GM12878 (cell line): ENCODE data around the gene MGARP. TPM values are rescaled to one million over a fixed set of nuclear protein-coding genes. Genes with fewer than 3 reads are reported as not detected.
A peak's percentile ranks its signal among the peaks of the same experiment; 100 is the strongest.

ENCODE experiments used
- ATAC-seq: fragments of 200-7000 bp; cut with Tn5 transposase; 3 replicates; pipeline ENCODE4 v1.9.1; 2020; ENCODE audit warnings: mild to moderate bottlenecking, moderate library complexity
- BruUV-seq: library from RNA; stranded (reverse); fragments of 400-500 nt; replicated peaks from 2 replicates; lab custom pipeline; 2021; lab: Mats Ljungman, UMichigan
- CTCF ChIA-PET: fragments of 300-600 bp; sonication (Branson Sonifier 250); formaldehyde crosslinking; extraction: SDS; loops from one replicate; lab custom pipeline; 2021; ENCODE audit warnings: inconsistent platforms; lab: Yijun Ruan, JAX
- POLR2A ChIA-PET: fragments of 350-600 bp; formaldehyde crosslinking; extraction: SDS; loops from one replicate; lab custom pipeline; 2021; ENCODE audit warnings: inconsistent platforms; lab: Charles Lee
- RAD21 ChIA-PET: fragments of 300-600 bp; sonication (Branson Sonifier 250); formaldehyde crosslinking; loops from one replicate; lab custom pipeline; 2023; ENCODE audit warnings: antibody characterized with exemption; ENCODE audit not compliant: unreplicated experiment; lab: Charles Lee
- SMC1A ChIA-PET: fragments of 300-600 bp; sonication (Branson Sonifier 250); formaldehyde crosslinking; loops from one replicate; lab custom pipeline; 2023; ENCODE audit not compliant: unreplicated experiment, uncharacterized antibody; lab: Charles Lee
- DNase-seq: peaks from one replicate; pipeline ENCODE4 v3.0.0-alpha.2; 2011; ENCODE audit warnings: low read depth, low spot score
- FAIRE-seq: peaks from 3 replicates; lab custom pipeline; 2011; peaks lifted over from hg19 to GRCh38; lab: Jason Lieb, UNC
- H2AFZ ChIP-seq: 2 replicates; pipeline ENCODE4 v1.6.0; 2011; ENCODE audit warnings: low read depth, low read length, control low read depth; ENCODE audit not compliant: control insufficient read depth
- H3K27ac ChIP-seq: 2 replicates; pipeline ENCODE4 v1.5.1; 2011; ENCODE audit warnings: control low read depth; ENCODE audit not compliant: control insufficient read depth, insufficient read depth
- H3K27me3 ChIP-seq, 2 experiments: replicated peaks in 1 of 2; 2 replicates each; pipeline versions ENCODE4 v1.6.0 to v1.6.1; 2011; ENCODE audit warnings: low read length in 1 of 2; ENCODE audit not compliant: control insufficient read depth in 2 of 2, insufficient read depth in 2 of 2
- H3K36me3 ChIP-seq, 2 experiments: 2 replicates each; pipeline ENCODE4 v1.5.1; 2011; ENCODE audit warnings: low read length in 1 of 2; ENCODE audit not compliant: control insufficient read depth in 2 of 2, insufficient read depth in 2 of 2
- H3K4me1 ChIP-seq: 2 replicates; pipeline ENCODE4 v1.6.1; 2011; ENCODE audit warnings: mild to moderate bottlenecking, low read length, moderate library complexity, mixed read lengths; ENCODE audit not compliant: control insufficient read depth, insufficient read depth
- H3K4me2 ChIP-seq: 2 replicates; pipeline ENCODE4 v1.6.0; 2011; ENCODE audit warnings: control low read depth; ENCODE audit not compliant: control insufficient read depth, insufficient read depth
- H3K4me3 ChIP-seq: fragments of 200-600 bp; sonication (generic); 2 replicates; pipeline ENCODE4 v1.5.1; 2016
- H3K79me2 ChIP-seq: 2 replicates; pipeline ENCODE4 v1.6.0; 2011; ENCODE audit warnings: low read length; ENCODE audit not compliant: control insufficient read depth, insufficient read depth
- H3K9ac ChIP-seq: 2 replicates; pipeline ENCODE4 v1.8.0; 2011; ENCODE audit warnings: low read length, control low read depth, mixed read lengths; ENCODE audit not compliant: control insufficient read depth, insufficient read depth
- H3K9me3 ChIP-seq: replicated peaks from 3 replicates; pipeline ENCODE4 v1.5.1; 2011; ENCODE audit warnings: mild to moderate bottlenecking, low read length; ENCODE audit not compliant: control insufficient read depth, insufficient read depth
- H4K20me1 ChIP-seq: 2 replicates; pipeline ENCODE4 v1.6.0; 2011; ENCODE audit not compliant: control insufficient read depth, insufficient read depth
- RAD21 ChIP-seq: IDR thresholded peaks from 2 replicates; pipeline ENCODE4 v1.6.1; 2011; ENCODE audit warnings: mild to moderate bottlenecking, low read depth, low read length, moderate library complexity; ENCODE audit not compliant: insufficient read depth
- RBBP5 ChIP-seq: fragments of 200-600 bp; sonication (generic); conservative IDR thresholded peaks from 2 replicates; pipeline ENCODE4 v1.6.1; 2016
- SMC3 ChIP-seq: IDR thresholded peaks from 2 replicates; pipeline ENCODE4 v1.6.1; 2011; ENCODE audit warnings: low read length, improper control_type of control experiment, borderline replicate concordance
- WGBS: methylation state at CpG from one replicate; pipeline ENCODE4 v1.1.6; 2016; ENCODE audit warnings: low lambda C conversion rate; ENCODE audit not compliant: insufficient replicate concordance, insufficient coverage; ENCODE audit errors: missing lambda C conversion rate; 5-methylcytosine and 5-hydroxymethylcytosine counted together
- in situ Hi-C: fragments of 300-500 bp; cut with MboI; formaldehyde crosslinking; loops from 9 replicates; pipeline ENCODE4 v1.14.3; 2018; ENCODE audit warnings: mixed read lengths
- intact Hi-C: fragments of 100-400 bp; cut with micrococcal nuclease; formaldehyde crosslinking; loops from one replicate; pipeline ENCODE4 v1.14.2; 2022; ENCODE audit not compliant: unreplicated experiment
- polyA plus RNA-seq, 11 experiments: library from polyadenylated mRNA; depleted of rRNA in 4 of 11; unstranded in 6 of 11; stranded (reverse) in 5 of 11; fragments of >200 nt; fragmentation: Nextera tagmentation in 4 of 11; fragmentation: Illumina TruSeq in 1 of 11; extraction: Ambion mirVana in 4 of 11; extraction: Trizol in 1 of 11; gene quantifications; 1 replicate in 1 of 11; 2 replicates in 10 of 11; pipeline versions ENCODE4 v1.2.1 to v1.2.3, GENCODE V29; 2011 to 2016; ENCODE audit warnings: inconsistent platforms in 2 of 11, missing spikeins in 2 of 11, low read depth in 1 of 11
- total RNA-seq, 4 experiments: library from RNA; depleted of rRNA in 3 of 4; stranded (reverse); fragments of >200 nt in 3 of 4; fragmentation: Illumina TruSeq in 1 of 4; extraction: Trizol in 1 of 4; gene quantifications; 2 replicates each; pipeline versions ENCODE4 v1.2.1 to v1.2.3, GENCODE V29; 2013 to 2021
- TF ChIP-seq, protein P1 (sequence below): fragments of 450-650 bp; IDR thresholded peaks from 2 replicates; pipeline ENCODE4 v1.6.1; 2017; ENCODE audit warnings: antibody characterized with exemption, mild to moderate bottlenecking, moderate library complexity
- TF ChIP-seq, protein P2 (sequence below), 3 experiments: IDR thresholded peaks in 2 of 3; conservative IDR thresholded peaks in 1 of 3; 2 replicates each; pipeline ENCODE4 v1.5.1; 2011; ENCODE audit warnings: low read depth in 3 of 3, low read length in 3 of 3, mild to moderate bottlenecking in 3 of 3, control low read depth in 2 of 3, moderate library complexity in 2 of 3, inconsistent platforms in 1 of 3, mixed read lengths in 1 of 3; ENCODE audit not compliant: control insufficient read depth in 2 of 3, insufficient read depth in 1 of 3; ENCODE audit errors: extremely low read depth in 1 of 3
- TF ChIP-seq, protein P3 (sequence below): fragments of 450-650 bp; formaldehyde crosslinking; IDR thresholded peaks from 2 replicates; pipeline ENCODE4 v1.5.0; 2022; ENCODE audit warnings: mild to moderate bottlenecking, missing genetic modification characterization
- TF ChIP-seq, protein P4 (sequence below): fragments of 450-650 bp; IDR thresholded peaks from 2 replicates; pipeline ENCODE4 v1.6.1; 2017; ENCODE audit warnings: mild to moderate bottlenecking, moderate library complexity

Gene MGARP
- total and polyA plus RNA-seq, 10 of the 15 experiments (the other 5 are each of a cell fraction or from before 2014, with no cell fraction given), result 0.04 to 0.23 (median 0.08) TPM; not detected in 7

DNA sequence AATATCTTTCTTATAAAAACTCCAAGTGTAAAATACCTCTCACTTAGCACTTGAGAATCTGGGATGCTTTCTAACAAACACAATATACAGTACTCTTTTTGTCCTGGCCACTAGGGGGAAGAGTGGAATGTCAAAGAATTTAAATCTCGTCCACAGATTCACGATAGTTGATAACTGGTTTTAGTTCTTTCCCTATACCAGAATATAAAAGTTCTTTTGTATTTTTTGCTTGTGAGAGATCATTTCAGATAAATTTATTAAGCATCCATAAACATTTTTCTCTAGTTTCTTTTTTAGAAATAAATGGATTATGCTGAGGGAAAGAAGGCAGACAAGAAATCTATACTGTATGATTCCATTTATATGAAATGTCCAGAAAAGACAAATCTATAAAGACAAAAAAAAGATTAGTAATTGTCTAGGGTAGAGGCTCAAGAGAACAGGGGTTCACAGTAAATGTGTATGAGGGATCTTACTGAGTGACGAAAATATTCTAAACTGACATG, 50.4 kb downstream of the MGARP start:
- intact Hi-C loops (loop anchor here (1.0 to 5.0 kb wide), 2 partner anchors 38 to 66 kb away; no protein-coding TSS in a partner anchor), in situ Hi-C loops (no loop called here)
- ChIA-PET SMC1A (interaction anchor here (3.6 to 3.7 kb wide), 2 partner anchors 67 to 129 kb away, joined by 26 to 28 read pairs; no protein-coding TSS in a partner anchor), CTCF (interaction anchor here (0.8 to 6.7 kb wide), 7 partner anchors 15 to 199 kb away, joined by 3 to 54 read pairs (median 33); no protein-coding TSS in a partner anchor), POLR2A (interaction anchor here (2.4 kb wide), 1 partner anchor 67 kb away, joined by 7 read pairs; no protein-coding TSS in a partner anchor), RAD21 (interaction anchor here (0.7 to 3.6 kb wide), 7 partner anchors 8 to 199 kb away, joined by 3 to 32 read pairs (median 5); no protein-coding TSS in a partner anchor)
- TF ChIP-seq, protein P1, sequence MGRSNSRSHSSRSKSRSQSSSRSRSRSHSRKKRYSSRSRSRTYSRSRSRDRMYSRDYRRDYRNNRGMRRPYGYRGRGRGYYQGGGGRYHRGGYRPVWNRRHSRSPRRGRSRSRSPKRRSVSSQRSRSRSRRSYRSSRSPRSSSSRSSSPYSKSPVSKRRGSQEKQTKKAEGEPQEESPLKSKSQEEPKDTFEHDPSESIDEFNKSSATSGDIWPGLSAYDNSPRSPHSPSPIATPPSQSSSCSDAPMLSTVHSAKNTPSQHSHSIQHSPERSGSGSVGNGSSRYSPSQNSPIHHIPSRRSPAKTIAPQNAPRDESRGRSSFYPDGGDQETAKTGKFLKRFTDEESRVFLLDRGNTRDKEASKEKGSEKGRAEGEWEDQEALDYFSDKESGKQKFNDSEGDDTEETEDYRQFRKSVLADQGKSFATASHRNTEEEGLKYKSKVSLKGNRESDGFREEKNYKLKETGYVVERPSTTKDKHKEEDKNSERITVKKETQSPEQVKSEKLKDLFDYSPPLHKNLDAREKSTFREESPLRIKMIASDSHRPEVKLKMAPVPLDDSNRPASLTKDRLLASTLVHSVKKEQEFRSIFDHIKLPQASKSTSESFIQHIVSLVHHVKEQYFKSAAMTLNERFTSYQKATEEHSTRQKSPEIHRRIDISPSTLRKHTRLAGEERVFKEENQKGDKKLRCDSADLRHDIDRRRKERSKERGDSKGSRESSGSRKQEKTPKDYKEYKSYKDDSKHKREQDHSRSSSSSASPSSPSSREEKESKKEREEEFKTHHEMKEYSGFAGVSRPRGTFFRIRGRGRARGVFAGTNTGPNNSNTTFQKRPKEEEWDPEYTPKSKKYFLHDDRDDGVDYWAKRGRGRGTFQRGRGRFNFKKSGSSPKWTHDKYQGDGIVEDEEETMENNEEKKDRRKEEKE, result no peak
- TF ChIP-seq RAD21 (peak; percentile 84), RBBP5 (no peak), SMC3 (peak; percentile 75; the same call in 1 of the 2 replicates)
- TF ChIP-seq, protein P2, sequence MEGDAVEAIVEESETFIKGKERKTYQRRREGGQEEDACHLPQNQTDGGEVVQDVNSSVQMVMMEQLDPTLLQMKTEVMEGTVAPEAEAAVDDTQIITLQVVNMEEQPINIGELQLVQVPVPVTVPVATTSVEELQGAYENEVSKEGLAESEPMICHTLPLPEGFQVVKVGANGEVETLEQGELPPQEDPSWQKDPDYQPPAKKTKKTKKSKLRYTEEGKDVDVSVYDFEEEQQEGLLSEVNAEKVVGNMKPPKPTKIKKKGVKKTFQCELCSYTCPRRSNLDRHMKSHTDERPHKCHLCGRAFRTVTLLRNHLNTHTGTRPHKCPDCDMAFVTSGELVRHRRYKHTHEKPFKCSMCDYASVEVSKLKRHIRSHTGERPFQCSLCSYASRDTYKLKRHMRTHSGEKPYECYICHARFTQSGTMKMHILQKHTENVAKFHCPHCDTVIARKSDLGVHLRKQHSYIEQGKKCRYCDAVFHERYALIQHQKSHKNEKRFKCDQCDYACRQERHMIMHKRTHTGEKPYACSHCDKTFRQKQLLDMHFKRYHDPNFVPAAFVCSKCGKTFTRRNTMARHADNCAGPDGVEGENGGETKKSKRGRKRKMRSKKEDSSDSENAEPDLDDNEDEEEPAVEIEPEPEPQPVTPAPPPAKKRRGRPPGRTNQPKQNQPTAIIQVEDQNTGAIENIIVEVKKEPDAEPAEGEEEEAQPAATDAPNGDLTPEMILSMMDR (IDR thresholded peaks at IDR 0.05 in 2 of 3, conservative IDR thresholded peaks at IDR 0.05 in 1 of 3; ENCODE audit: control insufficient read depth in 2 of 3, extremely low read depth in 1 of 3, insufficient read depth in 1 of 3, low read depth in 3 of 3, low read length in 3 of 3), result peak; percentile 61 to 74 (median 64)
- TF ChIP-seq, protein P3, sequence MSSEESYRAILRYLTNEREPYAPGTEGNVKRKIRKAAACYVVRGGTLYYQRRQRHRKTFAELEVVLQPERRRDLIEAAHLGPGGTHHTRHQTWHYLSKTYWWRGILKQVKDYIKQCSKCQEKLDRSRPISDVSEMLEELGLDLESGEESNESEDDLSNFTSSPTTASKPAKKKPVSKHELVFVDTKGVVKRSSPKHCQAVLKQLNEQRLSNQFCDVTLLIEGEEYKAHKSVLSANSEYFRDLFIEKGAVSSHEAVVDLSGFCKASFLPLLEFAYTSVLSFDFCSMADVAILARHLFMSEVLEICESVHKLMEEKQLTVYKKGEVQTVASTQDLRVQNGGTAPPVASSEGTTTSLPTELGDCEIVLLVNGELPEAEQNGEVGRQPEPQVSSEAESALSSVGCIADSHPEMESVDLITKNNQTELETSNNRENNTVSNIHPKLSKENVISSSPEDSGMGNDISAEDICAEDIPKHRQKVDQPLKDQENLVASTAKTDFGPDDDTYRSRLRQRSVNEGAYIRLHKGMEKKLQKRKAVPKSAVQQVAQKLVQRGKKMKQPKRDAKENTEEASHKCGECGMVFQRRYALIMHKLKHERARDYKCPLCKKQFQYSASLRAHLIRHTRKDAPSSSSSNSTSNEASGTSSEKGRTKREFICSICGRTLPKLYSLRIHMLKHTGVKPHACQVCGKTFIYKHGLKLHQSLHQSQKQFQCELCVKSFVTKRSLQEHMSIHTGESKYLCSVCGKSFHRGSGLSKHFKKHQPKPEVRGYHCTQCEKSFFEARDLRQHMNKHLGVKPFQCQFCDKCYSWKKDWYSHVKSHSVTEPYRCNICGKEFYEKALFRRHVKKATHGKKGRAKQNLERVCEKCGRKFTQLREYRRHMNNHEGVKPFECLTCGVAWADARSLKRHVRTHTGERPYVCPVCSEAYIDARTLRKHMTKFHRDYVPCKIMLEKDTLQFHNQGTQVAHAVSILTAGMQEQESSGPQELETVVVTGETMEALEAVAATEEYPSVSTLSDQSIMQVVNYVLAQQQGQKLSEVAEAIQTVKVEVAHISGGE, result no peak
- TF ChIP-seq, protein P4, sequence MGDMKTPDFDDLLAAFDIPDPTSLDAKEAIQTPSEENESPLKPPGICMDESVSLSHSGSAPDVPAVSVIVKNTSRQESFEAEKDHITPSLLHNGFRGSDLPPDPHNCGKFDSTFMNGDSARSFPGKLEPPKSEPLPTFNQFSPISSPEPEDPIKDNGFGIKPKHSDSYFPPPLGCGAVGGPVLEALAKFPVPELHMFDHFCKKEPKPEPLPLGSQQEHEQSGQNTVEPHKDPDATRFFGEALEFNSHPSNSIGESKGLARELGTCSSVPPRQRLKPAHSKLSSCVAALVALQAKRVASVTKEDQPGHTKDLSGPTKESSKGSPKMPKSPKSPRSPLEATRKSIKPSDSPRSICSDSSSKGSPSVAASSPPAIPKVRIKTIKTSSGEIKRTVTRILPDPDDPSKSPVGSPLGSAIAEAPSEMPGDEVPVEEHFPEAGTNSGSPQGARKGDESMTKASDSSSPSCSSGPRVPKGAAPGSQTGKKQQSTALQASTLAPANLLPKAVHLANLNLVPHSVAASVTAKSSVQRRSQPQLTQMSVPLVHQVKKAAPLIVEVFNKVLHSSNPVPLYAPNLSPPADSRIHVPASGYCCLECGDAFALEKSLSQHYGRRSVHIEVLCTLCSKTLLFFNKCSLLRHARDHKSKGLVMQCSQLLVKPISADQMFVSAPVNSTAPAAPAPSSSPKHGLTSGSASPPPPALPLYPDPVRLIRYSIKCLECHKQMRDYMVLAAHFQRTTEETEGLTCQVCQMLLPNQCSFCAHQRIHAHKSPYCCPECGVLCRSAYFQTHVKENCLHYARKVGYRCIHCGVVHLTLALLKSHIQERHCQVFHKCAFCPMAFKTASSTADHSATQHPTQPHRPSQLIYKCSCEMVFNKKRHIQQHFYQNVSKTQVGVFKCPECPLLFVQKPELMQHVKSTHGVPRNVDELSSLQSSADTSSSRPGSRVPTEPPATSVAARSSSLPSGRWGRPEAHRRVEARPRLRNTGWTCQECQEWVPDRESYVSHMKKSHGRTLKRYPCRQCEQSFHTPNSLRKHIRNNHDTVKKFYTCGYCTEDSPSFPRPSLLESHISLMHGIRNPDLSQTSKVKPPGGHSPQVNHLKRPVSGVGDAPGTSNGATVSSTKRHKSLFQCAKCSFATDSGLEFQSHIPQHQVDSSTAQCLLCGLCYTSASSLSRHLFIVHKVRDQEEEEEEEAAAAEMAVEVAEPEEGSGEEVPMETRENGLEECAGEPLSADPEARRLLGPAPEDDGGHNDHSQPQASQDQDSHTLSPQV, result 0 out of 2 replicates have a peak, but pooled peaks have one; percentile 54
- Histone ChIP-seq H3K9me3 (no peaks in the 10 kb centered on the region), H3K27me3 (no peaks in the 10 kb centered on the region), H3K4me3 (no peak overlapping the region), H3K9ac (no peak overlapping the region), H3K36me3 (no peaks in the 10 kb centered on the region), H4K20me1 (no peaks in the 10 kb centered on the region), H3K27ac (no peak overlapping the region), H2AFZ (no peak overlapping the region), H3K4me1 (no peaks in the 10 kb centered on the region), H3K4me2 (no peak overlapping the region), H3K79me2 (no peaks in the 10 kb centered on the region)
- DNase-seq (no peak), ATAC-seq (peak; percentile 86), FAIRE-seq (peak; percentile 64)
- BruUV-seq, result no TSS peak
- WGBS, result 19% methylated on average over 3 of the region's 3 CpGs
